GM12872 (cell line): Measurements from ENCODE around the gene PRDM12.

Experiments
- TF ChIP-seq, protein P1 (sequence below): IDR thresholded peaks from 3 replicates; pipeline ENCODE4 v1.5.1; 2011; ENCODE audit warnings: low read depth, mild to moderate bottlenecking, low read length, moderate library complexity; ENCODE audit not compliant: insufficient read depth

PRDM12 gene

DNA sequence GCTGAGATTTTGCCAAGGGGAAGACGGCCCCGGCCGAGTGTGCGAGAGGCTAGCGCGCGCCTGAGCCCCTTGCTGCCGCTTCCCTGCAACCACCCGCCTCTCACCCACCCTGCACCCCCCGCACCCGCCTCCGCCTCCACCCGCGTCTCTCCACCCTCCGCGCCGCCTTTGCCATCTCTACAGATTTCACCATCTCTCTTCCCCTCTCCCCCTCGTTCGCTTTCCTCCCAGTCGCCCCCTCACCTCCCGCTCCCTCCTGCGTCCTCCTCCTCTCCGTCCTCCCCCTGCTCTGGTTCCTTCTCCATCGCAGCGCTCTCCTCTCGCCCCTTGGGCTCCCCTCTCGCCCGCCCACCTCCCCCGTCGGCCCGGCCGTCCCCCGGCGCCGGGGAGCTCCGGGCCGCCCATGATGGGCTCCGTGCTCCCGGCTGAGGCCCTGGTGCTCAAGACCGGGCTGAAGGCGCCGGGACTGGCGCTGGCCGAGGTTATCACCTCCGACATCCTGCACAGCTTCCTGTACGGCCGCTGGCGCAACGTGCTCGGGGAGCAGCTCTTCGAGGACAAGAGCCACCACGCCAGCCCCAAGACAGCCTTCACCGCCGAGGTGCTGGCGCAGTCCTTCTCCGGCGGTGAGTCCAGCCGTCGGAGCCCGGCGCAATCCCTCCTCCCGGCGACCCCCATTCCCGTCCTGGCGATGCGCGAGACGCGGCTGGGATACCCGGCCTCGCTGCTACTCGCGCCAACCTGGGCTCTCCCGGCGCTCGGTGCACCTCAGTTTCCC lies at the start of gene PRDM12:
Gene PRDM12, plus strand, starts transcription at position 344 of the 778 bp plus-strand sequence. Its CDS starts 60 bp downstream, at position 404.
- TF ChIP-seq, protein P1, sequence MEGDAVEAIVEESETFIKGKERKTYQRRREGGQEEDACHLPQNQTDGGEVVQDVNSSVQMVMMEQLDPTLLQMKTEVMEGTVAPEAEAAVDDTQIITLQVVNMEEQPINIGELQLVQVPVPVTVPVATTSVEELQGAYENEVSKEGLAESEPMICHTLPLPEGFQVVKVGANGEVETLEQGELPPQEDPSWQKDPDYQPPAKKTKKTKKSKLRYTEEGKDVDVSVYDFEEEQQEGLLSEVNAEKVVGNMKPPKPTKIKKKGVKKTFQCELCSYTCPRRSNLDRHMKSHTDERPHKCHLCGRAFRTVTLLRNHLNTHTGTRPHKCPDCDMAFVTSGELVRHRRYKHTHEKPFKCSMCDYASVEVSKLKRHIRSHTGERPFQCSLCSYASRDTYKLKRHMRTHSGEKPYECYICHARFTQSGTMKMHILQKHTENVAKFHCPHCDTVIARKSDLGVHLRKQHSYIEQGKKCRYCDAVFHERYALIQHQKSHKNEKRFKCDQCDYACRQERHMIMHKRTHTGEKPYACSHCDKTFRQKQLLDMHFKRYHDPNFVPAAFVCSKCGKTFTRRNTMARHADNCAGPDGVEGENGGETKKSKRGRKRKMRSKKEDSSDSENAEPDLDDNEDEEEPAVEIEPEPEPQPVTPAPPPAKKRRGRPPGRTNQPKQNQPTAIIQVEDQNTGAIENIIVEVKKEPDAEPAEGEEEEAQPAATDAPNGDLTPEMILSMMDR, result no peak

DNA sequence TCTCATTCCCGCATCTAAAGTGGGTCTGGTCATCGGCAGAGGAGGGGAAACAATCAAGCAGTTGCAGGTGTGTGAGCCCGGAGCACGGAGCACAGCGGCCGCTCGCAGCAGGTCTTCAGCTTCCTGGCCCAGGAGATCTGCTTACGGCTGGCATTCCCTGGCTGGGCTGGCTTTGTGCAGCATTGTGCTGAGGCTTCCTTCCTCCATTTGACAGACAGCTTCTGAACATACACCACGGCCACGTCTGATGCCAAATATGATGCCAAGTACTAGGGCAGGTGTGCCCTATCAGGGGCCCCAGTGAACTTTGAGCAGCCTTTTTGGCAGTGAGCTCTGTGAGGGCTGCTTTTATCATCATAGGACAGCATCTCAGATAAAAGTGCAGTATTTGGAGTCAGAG lies 47.9 kb upstream of the PRDM12 start:
- TF ChIP-seq, protein P1, result no peak

DNA sequence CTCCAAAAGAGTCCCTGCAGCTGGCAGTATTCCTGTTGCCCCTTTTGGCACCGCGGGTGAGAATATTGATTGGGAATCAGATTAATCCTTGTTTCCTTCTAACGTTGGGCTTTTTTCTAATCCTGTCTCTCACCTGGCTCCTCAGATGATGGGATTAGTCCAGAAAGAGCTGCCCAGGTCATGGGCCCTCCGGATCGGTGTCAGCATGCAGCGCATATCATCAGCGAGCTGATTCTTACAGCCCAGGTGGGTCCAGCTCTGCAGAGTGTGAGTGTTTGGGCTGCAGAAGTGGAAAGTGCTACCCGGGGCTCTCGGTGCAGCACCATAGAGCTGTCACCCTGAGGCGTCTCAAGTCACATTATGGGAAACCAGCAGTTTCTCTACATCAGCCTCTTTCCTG lies 40.9 kb upstream of the PRDM12 start:
- TF ChIP-seq, protein P1, result no peak

DNA sequence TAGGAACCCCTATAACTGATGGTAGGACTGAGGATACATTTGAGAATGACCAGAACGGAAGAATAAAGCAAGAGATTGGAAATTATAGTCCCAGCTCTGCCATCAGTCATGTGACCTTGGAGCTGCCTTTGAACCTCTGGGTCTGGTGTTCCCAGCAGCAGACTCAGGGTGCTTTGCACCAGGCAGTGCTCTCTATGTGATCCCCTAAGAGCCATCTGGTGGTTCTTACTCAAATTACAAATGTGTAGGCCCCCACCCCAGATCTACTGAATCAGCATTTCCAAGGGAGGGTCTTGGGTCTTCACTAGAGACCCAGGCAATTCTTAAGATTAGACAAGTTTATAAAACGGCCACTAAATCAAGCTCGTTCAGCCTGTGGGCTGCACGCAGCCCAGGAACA lies 40.2 kb upstream of the PRDM12 start:
- TF ChIP-seq, protein P1, result no peak

DNA sequence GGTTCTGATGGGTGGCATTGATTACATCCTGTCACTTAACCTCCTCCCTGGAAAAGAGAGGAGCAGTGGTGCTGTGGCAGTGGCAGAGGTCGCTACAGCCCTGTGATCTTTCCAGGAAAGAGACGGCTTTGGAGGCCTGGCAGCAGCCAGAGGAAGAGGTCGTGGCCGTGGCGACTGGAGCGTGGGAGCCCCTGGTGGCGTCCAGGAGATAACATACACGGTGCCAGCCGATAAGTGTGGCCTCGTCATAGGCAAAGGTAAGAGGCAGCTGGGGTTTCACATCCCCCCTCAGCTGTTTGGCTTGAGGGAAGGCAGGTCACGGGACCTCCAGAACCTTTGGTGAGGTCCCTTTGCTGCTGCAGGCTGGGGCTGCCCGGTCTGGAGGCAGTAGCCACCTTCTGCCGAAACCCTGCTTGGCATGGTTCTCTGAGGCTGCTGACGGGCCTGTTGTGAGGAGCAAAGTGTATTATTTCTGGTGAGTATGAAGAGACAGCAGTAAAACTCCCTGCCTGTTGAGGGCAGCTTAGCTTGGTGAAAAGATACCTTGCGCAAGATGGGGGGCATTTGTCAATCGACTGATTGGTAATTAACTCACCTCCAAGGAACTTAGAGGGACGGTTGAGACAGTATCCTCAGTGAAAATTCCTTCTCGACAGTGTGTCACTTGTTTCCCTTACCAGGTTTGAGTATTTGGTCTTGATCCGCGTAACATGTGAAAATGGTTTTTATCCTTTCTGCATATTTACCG lies 38.0 kb upstream of the PRDM12 start:
- TF ChIP-seq, protein P1, result no peak

DNA sequence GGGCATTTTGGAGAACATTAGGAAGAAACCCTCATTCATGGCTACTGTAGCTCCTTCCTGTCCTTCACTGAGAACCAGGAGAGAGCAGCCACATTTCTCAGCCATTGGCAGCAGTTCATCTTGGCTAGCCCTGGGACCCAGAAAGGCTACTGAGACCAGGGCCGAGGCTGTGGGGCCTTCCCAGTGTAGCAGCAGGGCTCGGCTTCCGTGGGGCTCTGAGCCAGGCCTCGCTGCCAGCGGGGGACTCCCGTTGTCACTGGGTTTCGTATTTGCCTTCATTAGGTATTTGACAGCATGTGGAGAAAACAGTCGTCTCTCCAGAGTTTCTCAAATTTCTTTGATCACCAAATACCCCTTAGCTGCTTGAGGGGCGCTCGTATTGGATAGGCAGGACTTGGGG lies 37.3 kb upstream of the PRDM12 start:
- TF ChIP-seq, protein P1, result no peak

DNA sequence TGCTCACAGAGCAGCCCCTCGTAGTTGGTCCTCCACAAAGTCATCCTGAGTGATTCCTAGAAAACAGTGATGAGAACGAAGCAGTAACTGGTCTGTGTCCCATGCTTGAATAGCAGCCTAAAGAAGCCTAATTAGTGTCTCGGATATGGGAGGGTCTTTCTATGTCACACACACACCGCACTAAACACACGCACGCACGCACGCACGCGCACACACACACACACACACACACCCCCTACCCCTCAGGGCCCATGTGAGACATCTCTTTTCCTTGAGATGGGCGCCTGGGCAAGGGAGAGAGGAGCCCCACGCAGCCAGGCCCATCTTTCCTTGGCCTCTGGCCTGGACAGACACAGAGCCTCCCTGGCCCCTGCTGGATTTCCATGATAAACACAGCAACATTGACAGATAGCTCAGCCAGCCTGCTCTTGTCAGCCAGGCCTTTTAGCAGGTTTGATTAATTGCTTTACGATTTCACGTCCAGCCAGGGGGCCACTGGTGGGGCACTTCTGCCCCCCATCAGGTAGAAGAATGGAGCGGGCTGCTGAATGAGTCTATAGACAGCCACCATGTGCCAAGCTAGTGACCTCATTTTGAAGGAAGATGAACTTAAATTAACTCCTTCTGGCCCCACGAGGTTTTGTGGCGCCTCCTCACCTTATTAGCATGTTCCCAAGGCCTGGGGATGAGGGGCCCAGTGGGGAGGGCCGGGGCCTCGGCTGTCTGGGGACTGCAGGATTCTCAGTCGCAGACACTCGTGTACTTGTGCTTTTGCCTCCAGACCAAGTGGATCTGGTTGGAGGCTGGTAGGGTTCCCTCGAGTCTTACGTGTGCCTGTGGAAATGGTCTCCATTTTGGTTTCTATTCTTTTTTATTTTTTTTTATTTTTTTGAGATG lies 36.2 kb upstream of the PRDM12 start:
- TF ChIP-seq, protein P1, result no peak
